SK-N-SH (cell line): ENCODE results near the gene ISG20. TPM values are rescaled to one million over a fixed set of nuclear protein-coding genes. Genes with fewer than 3 reads are reported as not detected.

ENCODE experiments used
- CTCF ChIA-PET: fragments of 300-600, 350-600 bp; formaldehyde crosslinking; extraction: SDS; loops from one replicate; lab custom pipeline; 2021; lab: Yijun Ruan, JAX
- POLR2A ChIA-PET: fragments of 350-600 bp; sonication (Branson Sonifier 250); formaldehyde crosslinking; extraction: SDS; loops from one replicate; lab custom pipeline; 2020; ENCODE audit warnings: antibody characterized with exemption, inconsistent platforms; lab: Yijun Ruan, JAX
- DNase-seq: peaks from one replicate; pipeline ENCODE4 v3.0.0; 2012
- H2AFZ ChIP-seq: fragments of 200-600 bp; sonication (generic); 2 replicates; pipeline ENCODE4 v1.8.1; 2016; ENCODE audit warnings: antibody characterized with exemption, mild to moderate bottlenecking, low read depth
- H3F3A ChIP-seq: fragments of 200-600 bp; sonication (generic); replicated peaks from 2 replicates; pipeline ENCODE3; 2016; ENCODE audit warnings: antibody characterized with exemption, mild to moderate bottlenecking; ENCODE audit not compliant: insufficient read depth
- H3K27ac ChIP-seq, 2 experiments: fragments of 200-500 bp in 1 of 2; fragments of 200-600 bp in 1 of 2; sonication (Bioruptor generic) in 1 of 2; sonication (generic), shearing (Covaris generic) in 1 of 2; 2 replicates each; pipeline versions ENCODE4 v1.5.1 to v1.6.1; 2014 to 2016; ENCODE audit warnings: low read depth in 2 of 2, inconsistent platforms in 1 of 2, low read length in 1 of 2, mild to moderate bottlenecking in 1 of 2, mixed read lengths in 1 of 2
- H3K27me3 ChIP-seq: fragments of 200-600 bp; sonication (generic), shearing (Covaris generic); 2 replicates; pipeline ENCODE4 v1.6.1; 2016; ENCODE audit warnings: mixed run types; ENCODE audit not compliant: insufficient read depth
- H3K36me3 ChIP-seq, 2 experiments: fragments of 200-500 bp in 1 of 2; fragments of 200-600 bp in 1 of 2; sonication (Bioruptor generic) in 1 of 2; sonication (generic) in 1 of 2; replicated peaks in 1 of 2; 2 replicates each; pipeline versions ENCODE3 to v1.5.1; 2014 to 2016; ENCODE audit warnings: low read length in 1 of 2, mild to moderate bottlenecking in 1 of 2; ENCODE audit not compliant: insufficient read depth in 2 of 2, control insufficient read depth in 1 of 2
- H3K4me1 ChIP-seq, 2 experiments: fragments of 200-500 bp in 1 of 2; fragments of 200-600 bp in 1 of 2; sonication (Bioruptor generic) in 1 of 2; sonication (generic), shearing (Covaris generic) in 1 of 2; 2 replicates each; pipeline versions ENCODE4 v1.5.1 to v1.6.1; 2014 to 2016; ENCODE audit warnings: low read depth in 1 of 2, low read length in 1 of 2, mixed run types in 1 of 2; ENCODE audit not compliant: insufficient read depth in 2 of 2, control insufficient read depth in 1 of 2
- H3K4me2 ChIP-seq: fragments of 200-600 bp; sonication (generic), shearing (Covaris generic); 2 replicates; pipeline ENCODE4 v1.6.1; 2017; ENCODE audit warnings: mixed run types
- H3K4me3 ChIP-seq, 2 experiments: fragments of 200-500 bp in 1 of 2; fragments of 200-600 bp in 1 of 2; sonication (Bioruptor generic) in 1 of 2; sonication (generic), shearing (Covaris generic) in 1 of 2; 2 replicates each; pipeline versions ENCODE4 v1.5.1 to v1.8.1; 2014 to 2016; ENCODE audit warnings: low read depth in 2 of 2, inconsistent platforms in 1 of 2, low read length in 1 of 2, mild to moderate bottlenecking in 1 of 2, mixed read lengths in 1 of 2, moderate library complexity in 1 of 2
- H3K79me2 ChIP-seq: fragments of 200-600 bp; sonication (generic); 2 replicates; pipeline ENCODE4 v1.8.1; 2017; ENCODE audit warnings: mild to moderate bottlenecking; ENCODE audit not compliant: insufficient read depth
- H3K9ac ChIP-seq: fragments of 200-600 bp; sonication (generic); 2 replicates; pipeline ENCODE4 v1.6.1; 2017; ENCODE audit warnings: mixed run types
- H3K9me2 ChIP-seq: fragments of 200-600 bp; sonication (generic); 2 replicates; pipeline ENCODE4 v1.6.1; 2017; ENCODE audit warnings: mixed run types
- H3K9me3 ChIP-seq: fragments of 200-600 bp; sonication (generic); 2 replicates; pipeline ENCODE4 v1.6.1; 2017; ENCODE audit warnings: mixed run types, mild to moderate bottlenecking, moderate library complexity
- H4K20me1 ChIP-seq: fragments of 200-600 bp; sonication (generic); 2 replicates; pipeline ENCODE4 v1.6.1; 2017; ENCODE audit warnings: mild to moderate bottlenecking, mixed run types; ENCODE audit not compliant: insufficient read depth
- CTCF ChIP-seq: fragments of 200-600 bp; sonication (generic); IDR thresholded peaks from 2 replicates; pipeline ENCODE4 v1.6.1; 2017; ENCODE audit warnings: antibody characterized with exemption, mild to moderate bottlenecking, moderate library complexity
- ELF1 ChIP-seq: IDR thresholded peaks from 2 replicates; pipeline ENCODE4 v1.4.0; 2012
- FOXJ3 ChIP-seq: sonication (generic); formaldehyde crosslinking; IDR thresholded peaks from 2 replicates; pipeline ENCODE4 v1.5.1; 2020; ENCODE audit warnings: mild to moderate bottlenecking, missing genetic modification reagents
- FOXM1 ChIP-seq: IDR thresholded peaks from 2 replicates; pipeline ENCODE4 v1.4.0; 2012; ENCODE audit warnings: low read depth, mild to moderate bottlenecking
- IRF3 ChIP-seq: fragments of 150-350 bp; IDR thresholded peaks from 2 replicates; pipeline ENCODE4 v1.6.1; 2016; ENCODE audit warnings: mild to moderate bottlenecking, low read depth, low read length
- MEF2A ChIP-seq: IDR thresholded peaks from 2 replicates; pipeline ENCODE4 v1.4.0; 2012; ENCODE audit warnings: low read depth, borderline replicate concordance
- NFIC ChIP-seq: IDR thresholded peaks from 2 replicates; pipeline ENCODE4 v1.4.0; 2012; ENCODE audit warnings: borderline replicate concordance
- NRF1 ChIP-seq: IDR thresholded peaks from 2 replicates; pipeline ENCODE4 v1.6.1; 2012; ENCODE audit warnings: low read depth, mild to moderate bottlenecking, low read length
- POLR2AphosphoS5 ChIP-seq: IDR thresholded peaks from 2 replicates; pipeline ENCODE4 v1.6.1; 2012; ENCODE audit warnings: low read depth, low read length
- RCOR1 ChIP-seq: fragments of 150-350 bp; IDR thresholded peaks from 2 replicates; pipeline ENCODE4 v1.6.1; 2017; ENCODE audit warnings: antibody characterized with exemption, low read length
- RFX5 ChIP-seq: IDR thresholded peaks from 2 replicates; pipeline ENCODE4 v1.6.1; 2012; ENCODE audit warnings: mild to moderate bottlenecking, improper control_type of control experiment, low read length
- TCF12 ChIP-seq: IDR thresholded peaks from 2 replicates; pipeline ENCODE4 v1.4.0; 2012
- USF2 ChIP-seq: fragments of 150-350 bp; IDR thresholded peaks from 2 replicates; pipeline ENCODE4 v1.6.1; 2017; ENCODE audit warnings: antibody characterized with exemption, low read length, low read depth, borderline replicate concordance
- YY1 ChIP-seq: IDR thresholded peaks from 2 replicates; pipeline ENCODE4 v1.4.0; 2012; ENCODE audit warnings: low read depth, mild to moderate bottlenecking
- ZBTB33 ChIP-seq: IDR thresholded peaks from 2 replicates; pipeline ENCODE4 v1.4.0; 2012; ENCODE audit warnings: low read depth, borderline replicate concordance
- polyA plus RNA-seq, 3 experiments: library from polyadenylated mRNA; depleted of rRNA; stranded (reverse); fragments of >200 nt; gene quantifications; 2 replicates each; pipeline ENCODE4 v1.2.3, GENCODE V29; 2012

ISG20 gene
- polyA plus RNA-seq, 1 of the 3 experiments (the other 2 are of a cell fraction): 2.0 TPM

- no peak for TF ChIP-seq ZBTB33
- no peak for TF ChIP-seq CTCF
- TF ChIP-seq, all 33 proteins: peak for 0
Measured at GRCh38 chr15:88658972-88659931, 20.4 kb downstream of the ISG20 start (continued).

GRCh38 chr15:88661041-88661700 is 22.4 kb downstream of the ISG20 start:
- Histone ChIP-seq H3K4me2 (no peak overlapping the region), H3K9me2 (no peaks in the 10 kb centered on the region), H4K20me1 (no peaks in the 10 kb centered on the region), H2AFZ (no peak overlapping the region), H3K79me2 (no peaks in the 10 kb centered on the region), H3K4me1 (peaks cover 0 to 3% of the 10 kb centered on the region in 2 experiments; a peak in 1 of 4 replicates), H3F3A (peaks cover 7% of the 10 kb centered on the region), H3K4me3 (no peak overlapping the region), H3K36me3 (no peaks in the 10 kb centered on the region), H3K9ac (no peak overlapping the region), H3K9me3 (no peaks in the 10 kb centered on the region), H3K27ac (peak overlapping the region in 1 of 2 experiments; percentile 52; a peak in 2 of 4 replicates), H3K27me3 (no peaks in the 10 kb centered on the region)
- no peak for TF ChIP-seq YY1
- no peak for TF ChIP-seq USF2
- no peak for TF ChIP-seq IRF3
- TF ChIP-seq RFX5: no peak
- no peak for TF ChIP-seq POLR2AphosphoS5
- no peak for TF ChIP-seq MEF2A
- no peak for TF ChIP-seq FOXJ3 (CRISPR knock-in tag)
- TF ChIP-seq NFIC: no peak
- no peak for TF ChIP-seq TCF12
- TF ChIP-seq ELF1: no peak
- no peak for TF ChIP-seq FOXM1
- no peak for TF ChIP-seq NRF1
- TF ChIP-seq RCOR1: no peak
- ChIA-PET CTCF (no interaction called here), POLR2A (no interaction called here)
- DNase-seq: no peak
